AG10803 (cell line): ENCODE measurements around the gene TMEM232.

ENCODE experiments used
- DNase-seq: peaks from one replicate; pipeline ENCODE4 v3.0.0; 2010; ENCODE audit warnings: low read depth
- H3K4me3 ChIP-seq: 2 replicates; pipeline ENCODE4 v1.5.1; 2011; ENCODE audit warnings: mild to moderate bottlenecking, low read length, control low read depth
- TF ChIP-seq, protein P1 (sequence below): conservative IDR thresholded peaks from 2 replicates; pipeline ENCODE4 v1.5.1; 2011; ENCODE audit warnings: mild to moderate bottlenecking, low read length, control low read depth, inconsistent platforms

TMEM232 gene

DNA sequence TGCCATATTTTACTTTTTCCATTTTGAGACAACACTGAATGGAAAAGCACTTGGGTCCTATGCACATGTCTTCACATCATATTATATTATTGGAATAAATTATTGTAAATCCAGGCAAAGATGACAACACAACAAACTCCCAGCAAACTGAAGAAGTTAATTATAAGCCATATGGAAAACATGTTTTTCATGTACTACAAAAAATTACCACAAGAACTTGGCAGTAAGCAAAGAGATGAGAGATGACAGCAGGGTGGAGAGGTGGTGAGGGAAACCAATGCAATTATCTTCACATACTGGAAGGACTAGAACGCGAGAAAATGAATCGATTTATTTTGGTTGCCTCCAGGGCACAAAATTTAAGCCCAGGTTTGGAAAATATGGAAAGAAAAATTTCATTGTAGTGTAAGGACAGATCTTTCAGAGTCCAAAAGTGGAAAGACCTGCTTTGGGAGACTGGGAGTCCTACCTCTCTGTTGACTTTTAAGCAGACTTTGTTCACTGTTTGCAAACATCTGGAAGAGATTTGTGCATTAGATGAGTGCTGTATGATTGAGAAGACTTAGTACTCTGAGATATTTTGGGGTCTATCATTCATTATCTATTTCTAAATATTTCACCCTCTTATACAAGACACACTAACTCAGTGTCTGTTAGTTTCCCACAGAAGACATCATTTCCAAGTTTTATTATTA lies 138.0 kb downstream of the TMEM232 start:
- no peak overlapping the region for H3K4me3 ChIP-seq
- DNase-seq: peak; percentile 36
- TF ChIP-seq, protein P1, sequence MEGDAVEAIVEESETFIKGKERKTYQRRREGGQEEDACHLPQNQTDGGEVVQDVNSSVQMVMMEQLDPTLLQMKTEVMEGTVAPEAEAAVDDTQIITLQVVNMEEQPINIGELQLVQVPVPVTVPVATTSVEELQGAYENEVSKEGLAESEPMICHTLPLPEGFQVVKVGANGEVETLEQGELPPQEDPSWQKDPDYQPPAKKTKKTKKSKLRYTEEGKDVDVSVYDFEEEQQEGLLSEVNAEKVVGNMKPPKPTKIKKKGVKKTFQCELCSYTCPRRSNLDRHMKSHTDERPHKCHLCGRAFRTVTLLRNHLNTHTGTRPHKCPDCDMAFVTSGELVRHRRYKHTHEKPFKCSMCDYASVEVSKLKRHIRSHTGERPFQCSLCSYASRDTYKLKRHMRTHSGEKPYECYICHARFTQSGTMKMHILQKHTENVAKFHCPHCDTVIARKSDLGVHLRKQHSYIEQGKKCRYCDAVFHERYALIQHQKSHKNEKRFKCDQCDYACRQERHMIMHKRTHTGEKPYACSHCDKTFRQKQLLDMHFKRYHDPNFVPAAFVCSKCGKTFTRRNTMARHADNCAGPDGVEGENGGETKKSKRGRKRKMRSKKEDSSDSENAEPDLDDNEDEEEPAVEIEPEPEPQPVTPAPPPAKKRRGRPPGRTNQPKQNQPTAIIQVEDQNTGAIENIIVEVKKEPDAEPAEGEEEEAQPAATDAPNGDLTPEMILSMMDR: no peak

DNA sequence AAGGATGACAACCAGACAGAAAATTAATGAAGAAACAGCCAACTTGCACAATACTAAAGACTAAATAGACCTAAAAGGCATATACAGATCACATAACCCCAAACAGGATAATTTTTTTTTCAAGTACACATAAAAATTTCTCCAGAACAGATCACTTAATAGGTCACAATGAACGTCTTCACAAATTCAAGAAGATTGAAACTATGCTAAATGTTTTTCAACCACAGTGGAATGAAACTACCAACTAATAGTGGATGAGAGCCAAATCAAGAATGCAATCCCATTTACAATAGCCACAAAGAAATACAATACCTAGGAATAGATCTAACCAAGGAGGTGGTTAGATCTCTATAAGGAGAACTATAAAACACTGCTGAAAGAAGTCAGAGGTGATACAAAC lies 145.8 kb downstream of the TMEM232 start:
- TF ChIP-seq, protein P1: no peak
- DNase-seq: peak; percentile 3

DNA sequence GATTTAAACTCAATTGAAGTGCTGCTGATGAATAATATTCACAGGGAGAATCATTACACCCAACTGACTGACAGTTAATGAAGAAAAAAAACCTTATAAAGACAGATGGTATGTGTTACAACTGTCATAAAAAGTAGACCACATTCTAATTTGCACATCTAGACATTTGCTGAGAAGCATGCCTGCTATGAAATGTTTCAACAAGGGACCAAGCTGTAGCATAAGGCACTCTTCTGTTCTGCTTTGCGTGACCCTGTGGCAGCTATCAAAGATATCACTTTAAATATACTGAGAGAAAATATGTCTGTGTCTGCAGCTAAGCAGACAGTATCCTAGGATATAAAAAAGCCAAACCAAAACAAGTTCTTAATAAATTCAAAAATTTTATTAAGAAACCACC lies 153.7 kb downstream of the TMEM232 start:
- H3K4me3 ChIP-seq: no peak overlapping the region
- TF ChIP-seq, protein P1: no peak
- no peak for DNase-seq

More for the DNA sequence above, 145.8 kb downstream of the TMEM232 start:
- no peak overlapping the region for H3K4me3 ChIP-seq

DNA sequence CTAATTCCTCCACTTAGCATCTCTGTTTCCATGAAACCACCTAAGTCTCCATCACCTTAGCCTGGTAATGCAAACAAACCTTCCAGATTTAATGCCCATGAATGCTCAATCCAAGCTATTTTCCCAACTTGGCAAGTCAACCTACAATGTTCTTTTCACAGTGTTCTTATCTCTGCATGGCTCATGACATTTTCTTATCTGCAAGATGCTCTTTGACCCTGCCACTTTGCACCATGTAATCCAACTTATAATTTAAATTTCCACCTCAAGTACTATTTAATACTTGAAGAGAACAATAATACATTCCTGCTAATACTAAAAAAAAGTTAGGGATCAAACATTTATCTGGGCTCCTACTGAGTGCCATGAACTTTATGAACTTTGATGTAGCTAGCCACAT lies 164.3 kb downstream of the TMEM232 start:
- H3K4me3 ChIP-seq: no peak overlapping the region
- TF ChIP-seq, protein P1: no peak
- DNase-seq: no peak

DNA sequence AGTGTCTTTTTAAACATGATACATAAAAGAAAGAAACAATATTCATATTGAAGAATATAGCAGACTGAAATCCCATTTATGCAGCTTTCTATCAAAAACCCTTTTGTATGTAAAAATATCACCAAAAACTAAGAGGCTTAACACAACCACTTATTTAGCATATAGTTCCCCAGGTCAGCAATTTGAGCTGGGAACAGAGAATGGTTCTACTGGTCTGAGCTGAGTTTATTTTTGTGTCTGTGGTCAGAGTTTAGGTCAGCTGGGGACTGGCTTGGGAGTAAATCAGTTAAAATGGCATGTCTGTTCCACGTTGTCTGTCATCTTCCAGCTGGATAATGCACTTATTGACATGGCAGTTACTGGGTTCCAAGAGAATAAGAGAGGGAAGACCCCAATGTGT lies 165.0 kb downstream of the TMEM232 start:
- no peak overlapping the region for H3K4me3 ChIP-seq
- no peak for DNase-seq
- TF ChIP-seq, protein P1: no peak

DNA sequence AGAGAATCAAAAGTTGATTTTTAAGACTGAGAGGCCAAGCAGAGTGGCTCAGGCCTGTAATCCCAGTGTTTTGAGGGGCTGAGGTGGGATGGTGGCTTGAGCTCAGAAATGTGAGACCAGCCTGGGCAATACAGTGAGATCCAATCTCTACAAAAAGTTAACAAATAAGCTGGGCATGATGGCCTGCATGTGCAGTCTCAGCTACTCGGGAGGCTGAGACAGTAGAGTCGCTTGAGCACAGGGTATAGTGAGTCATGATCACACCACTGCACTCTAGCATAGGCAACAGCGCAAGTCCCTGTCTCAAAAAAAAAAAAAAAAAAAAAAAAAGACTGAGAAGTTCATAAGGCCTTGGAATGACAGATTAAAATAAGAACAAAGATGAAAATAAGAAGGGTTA lies 177.2 kb downstream of the TMEM232 start:
- DNase-seq: no peak
- TF ChIP-seq, protein P1: no peak
- no peak overlapping the region for H3K4me3 ChIP-seq

DNA sequence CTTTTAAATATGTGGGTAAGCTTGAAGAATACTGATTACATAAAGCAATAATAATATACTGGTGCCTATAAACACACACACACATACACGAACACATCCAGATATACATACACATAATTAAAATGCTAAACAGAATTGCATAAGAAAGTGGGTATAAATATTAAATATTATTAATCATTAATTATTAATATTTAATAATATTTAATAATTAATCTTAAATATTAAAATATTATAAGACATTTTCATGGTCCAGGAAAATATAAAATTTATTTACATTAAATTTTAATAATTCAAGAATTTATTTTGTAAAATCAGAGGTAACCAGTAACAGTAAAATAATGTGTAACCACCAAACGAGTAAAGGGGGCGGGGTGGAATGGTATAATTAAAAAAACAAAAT lies 178.3 kb downstream of the TMEM232 start:
- TF ChIP-seq, protein P1: no peak
- H3K4me3 ChIP-seq: no peak overlapping the region
- DNase-seq: no peak
